Esophagus squamous epithelium (tissue), 5 donors: ENCODE measurements around the gene NRG3. TPM values are rescaled to one million over a fixed set of nuclear protein-coding genes. Genes with fewer than 3 reads are reported as not detected.
"Not testable (repeated sequence)": the region's sequence is repeated elsewhere in the genome, so short reads cannot be mapped to it uniquely, and the experiment has no call there.

ENCODE experiments used
- DNase-seq: peaks from one replicate; lab custom pipeline; 2025; lab: John Stamatoyannopoulos, UW
- H3K27ac ChIP-seq, 4 donors: fragments of 200-600 bp; sonication (generic); one replicate each; pipeline ENCODE4 v1.5.1; 2016 to 2019; ENCODE audit warnings: mild to moderate bottlenecking in 1 of 4
- H3K27me3 ChIP-seq, 4 donors: fragments of 200-600 bp; sonication (generic); 1 replicate in 3 of 4; 2 replicates in 1 of 4; pipeline versions ENCODE4 v1.5.1 to v1.6.0; 2017 to 2021; ENCODE audit warnings: antibody characterized with exemption in 1 of 4
- H3K36me3 ChIP-seq, 3 donors: fragments of 200-600 bp; sonication (generic); one replicate each; pipeline ENCODE4 v1.5.1; 2016 to 2019
- H3K4me1 ChIP-seq, 3 donors: fragments of 200-600 bp; sonication (generic); one replicate each; pipeline ENCODE4 v1.5.1; 2017 to 2019
- H3K4me3 ChIP-seq, 4 donors: fragments of 200-600 bp; sonication (generic); 1 replicate in 3 of 4; 2 replicates in 1 of 4; pipeline ENCODE4 v1.5.1; 2016 to 2019; ENCODE audit warnings: mild to moderate bottlenecking in 2 of 4, moderate library complexity in 1 of 4
- H3K9me3 ChIP-seq, 3 donors: fragments of 200-600 bp; sonication (generic); one replicate each; pipeline ENCODE4 v1.5.1; 2016 to 2019
- POLR2A ChIP-seq, 4 donors: fragments of 450-650 bp; IDR thresholded peaks; one replicate each; pipeline ENCODE4 v1.6.1; 2017; ENCODE audit warnings: antibody characterized with exemption in 4 of 4, mild to moderate bottlenecking in 4 of 4, moderate library complexity in 3 of 4
- WGBS, 2 donors: methylation state at CpG; one replicate each; pipeline ENCODE4 v1.1.5; 2018; 5-methylcytosine and 5-hydroxymethylcytosine counted together
- intact Hi-C: fragments of 100-400 bp; cut with DNase I; formaldehyde crosslinking; loops from one replicate; pipeline ENCODE4 v1.15.0; 2022
- total RNA-seq, 4 donors: library from RNA; depleted of rRNA; stranded (reverse); fragments of >200 nt; gene quantifications; one replicate each; pipeline ENCODE4 v1.1.0, GENCODE V29; 2016
- TF ChIP-seq, protein P1 (sequence below), 6 experiments: fragments of 450-650 bp in 4 of 6; fragments of 200-600 bp in 2 of 6; sonication (generic) in 2 of 6; IDR thresholded peaks; one replicate each; pipeline ENCODE4 v1.5.1; 2016 to 2019; ENCODE audit warnings: antibody characterized with exemption in 6 of 6, mild to moderate bottlenecking in 4 of 6, moderate library complexity in 4 of 6
- donor health status: DM: yes; HTN: yes; CAD: no.

The NRG3 gene
- total RNA-seq, 4 donors from 2014 or later = 0.19 TPM; not detected in 3

DNA sequence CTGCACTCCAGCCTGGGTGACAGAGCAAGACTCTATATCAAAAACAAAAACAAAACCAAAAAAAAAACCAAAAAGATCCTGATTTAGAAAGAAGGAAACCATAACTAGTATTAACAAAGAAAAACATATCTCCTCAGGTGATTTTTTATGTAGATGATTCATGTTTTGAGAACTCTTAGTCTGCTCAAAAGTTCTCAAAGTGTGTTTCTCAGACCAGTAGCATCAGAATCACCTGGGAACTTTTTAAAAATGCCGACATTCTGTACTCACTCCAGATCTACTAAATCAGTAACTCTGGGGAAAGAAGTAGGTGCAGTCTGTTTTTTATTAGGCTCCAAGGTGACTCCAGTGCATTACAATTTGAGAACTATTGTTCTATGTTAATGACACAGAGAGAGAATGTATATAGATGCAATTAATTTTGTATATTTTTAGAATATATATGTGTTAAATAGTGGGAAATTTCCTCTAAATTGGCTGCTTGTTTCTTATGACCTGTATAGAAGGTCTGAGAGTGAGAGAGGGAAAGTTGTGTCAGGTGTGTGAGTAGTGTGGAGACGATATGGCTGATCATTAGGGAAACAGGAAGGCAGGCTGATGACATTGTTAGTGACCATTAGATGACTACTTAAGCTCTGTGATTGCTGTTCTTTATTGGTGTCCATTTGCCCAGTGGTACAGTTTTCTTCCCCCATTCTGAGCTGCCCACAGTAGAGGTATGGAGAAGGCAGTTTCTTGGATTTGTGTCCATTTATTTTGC lies 1075.0 kb downstream of the NRG3 start:
- Histone ChIP-seq H3K36me3 (no peaks in the 10 kb centered on the region), H3K27me3 (no peaks in the 10 kb centered on the region), H3K4me3 (no peak overlapping the region), H3K9me3 (no peaks in the 10 kb centered on the region), H3K4me1 (no peaks in the 10 kb centered on the region), H3K27ac (no peak overlapping the region)
- DNase-seq = no peak
- TF ChIP-seq, protein P1, sequence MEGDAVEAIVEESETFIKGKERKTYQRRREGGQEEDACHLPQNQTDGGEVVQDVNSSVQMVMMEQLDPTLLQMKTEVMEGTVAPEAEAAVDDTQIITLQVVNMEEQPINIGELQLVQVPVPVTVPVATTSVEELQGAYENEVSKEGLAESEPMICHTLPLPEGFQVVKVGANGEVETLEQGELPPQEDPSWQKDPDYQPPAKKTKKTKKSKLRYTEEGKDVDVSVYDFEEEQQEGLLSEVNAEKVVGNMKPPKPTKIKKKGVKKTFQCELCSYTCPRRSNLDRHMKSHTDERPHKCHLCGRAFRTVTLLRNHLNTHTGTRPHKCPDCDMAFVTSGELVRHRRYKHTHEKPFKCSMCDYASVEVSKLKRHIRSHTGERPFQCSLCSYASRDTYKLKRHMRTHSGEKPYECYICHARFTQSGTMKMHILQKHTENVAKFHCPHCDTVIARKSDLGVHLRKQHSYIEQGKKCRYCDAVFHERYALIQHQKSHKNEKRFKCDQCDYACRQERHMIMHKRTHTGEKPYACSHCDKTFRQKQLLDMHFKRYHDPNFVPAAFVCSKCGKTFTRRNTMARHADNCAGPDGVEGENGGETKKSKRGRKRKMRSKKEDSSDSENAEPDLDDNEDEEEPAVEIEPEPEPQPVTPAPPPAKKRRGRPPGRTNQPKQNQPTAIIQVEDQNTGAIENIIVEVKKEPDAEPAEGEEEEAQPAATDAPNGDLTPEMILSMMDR (IDR thresholded peaks at IDR 0.05) = no peak
- no peak for TF ChIP-seq POLR2A (IDR thresholded peaks at IDR 0.05)
- intact Hi-C loops = no loop called here
- WGBS, 2 donors = 78 to 83% methylated on average over 2 of the region's 2 CpGs

- Histone ChIP-seq H3K27me3 (no peaks in the 10 kb centered on the region), H3K4me3 (no peak overlapping the region), H3K9me3 (no peaks in the 10 kb centered on the region), H3K36me3 (no peaks in the 10 kb centered on the region), H3K4me1 (no peaks in the 10 kb centered on the region), H3K27ac (no peak overlapping the region)
- intact Hi-C loops = no loop called here
- WGBS, 2 donors = 61 to 83% methylated on average over 5 of the region's 5 CpGs
- no peak for DNase-seq
- TF ChIP-seq, protein P1 (IDR thresholded peaks at IDR 0.05) = no peak
- no peak for TF ChIP-seq POLR2A (IDR thresholded peaks at IDR 0.05)
Observed at GRCh38 chr10:82953331-82953730, 1078.3 kb downstream of the NRG3 start.

- no peak overlapping the region for H3K27ac ChIP-seq
- intact Hi-C loops = no loop called here
- no peaks in the 10 kb centered on the region for H3K36me3 ChIP-seq
- no peaks in the 10 kb centered on the region for H3K9me3 ChIP-seq
- H3K4me3 ChIP-seq = no peak overlapping the region
- WGBS, 2 donors = 65 to 77% methylated on average over 4 of the region's 4 CpGs
- H3K27me3 ChIP-seq = no peaks in the 10 kb centered on the region
- TF ChIP-seq, protein P1 (IDR thresholded peaks at IDR 0.05) = no peak
- no peak for DNase-seq
- H3K4me1 ChIP-seq = no peaks in the 10 kb centered on the region
Observed at GRCh38 chr10:82953909-82954308, 1078.9 kb downstream of the NRG3 start.

GRCh38 chr10:82960421-82961060 lies 1085.5 kb downstream of the NRG3 start:
- H3K27me3 ChIP-seq, H3K27ac ChIP-seq, H3K9me3 ChIP-seq, H3K4me1 ChIP-seq, H3K36me3 ChIP-seq, H3K4me3 ChIP-seq, DNase-seq, intact Hi-C loops: not testable (repeated sequence)
- 58 to 67% methylated on average over 7 of the region's 7 CpGs for WGBS, 2 donors

DNA sequence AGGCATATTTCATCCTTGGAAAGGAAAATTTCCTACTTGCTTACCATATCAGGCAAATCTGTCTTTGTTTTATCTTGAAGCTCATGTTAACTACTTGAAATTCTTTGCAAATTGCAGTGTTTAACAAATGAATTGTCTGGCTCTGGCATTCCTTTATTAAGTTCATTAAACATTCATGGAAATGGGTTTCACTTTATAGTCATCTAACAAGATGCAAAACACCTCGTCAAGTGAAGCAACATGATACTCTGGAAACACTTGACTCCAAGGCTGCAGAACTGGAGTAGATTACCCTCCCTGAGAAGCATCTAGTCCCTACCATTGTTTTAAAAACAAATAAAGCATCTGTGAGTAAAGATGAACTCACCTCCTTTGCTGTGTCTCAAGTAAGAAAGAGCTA lies 1086.9 kb downstream of the NRG3 start:
- TF ChIP-seq POLR2A (IDR thresholded peaks at IDR 0.05) = no peak
- TF ChIP-seq, protein P1 (IDR thresholded peaks at IDR 0.05) = no peak
- Histone ChIP-seq H3K27ac (no peak overlapping the region), H3K4me1 (no peaks in the 10 kb centered on the region), H3K27me3 (no peaks in the 10 kb centered on the region), H3K4me3 (no peak overlapping the region), H3K36me3 (no peaks in the 10 kb centered on the region), H3K9me3 (no peaks in the 10 kb centered on the region)
- WGBS, 2 donors = 33 to 62% methylated on average over 1 of the region's 1 CpG
- no peak for DNase-seq
- intact Hi-C loops = no loop called here
